Activated CD8-positive, alpha-beta memory T cell treated with anti-CD3 and anti-CD28 coated beads, Interleukin-2, amount 50 U/mL, for 1 hour (primary cell): Measurements from ENCODE around the gene KRTAP10-2.
"Not testable (repeated sequence)": the region's sequence is repeated elsewhere in the genome, so short reads cannot be mapped to it uniquely, and the experiment has no call there.

Experiments
- DNase-seq: peaks from one replicate; pipeline ENCODE4 v3.0.0-alpha.2; 2020; ENCODE audit errors: extremely low read depth

The KRTAP10-2 gene

GRCh38 chr21:44551340-44551961 lies at the start of gene KRTAP10-2:
Gene KRTAP10-2, minus strand, starts transcription at chr21:44551505. Its CDS starts 47 bp downstream, at chr21:44551458.
- DNase-seq: no peak

- not testable (repeated sequence) for DNase-seq
These were observed 49.8 kb upstream of the KRTAP10-2 start for GRCh38 chr21:44601091-44601490.

GRCh38 chr21:44600118-44600978 lies 49.0 kb upstream of the KRTAP10-2 start, which contains the start of gene KRTAP10-7:
Gene KRTAP10-7, plus strand, starts transcription at chr21:44600597. Its CDS starts 25 bp downstream, at chr21:44600622.
- DNase-seq: not testable (repeated sequence)

GRCh38 chr21:44599264-44600029 lies 48.1 kb upstream of the KRTAP10-2 start:
- no peak for DNase-seq

- DNase-seq: no peak
These were observed 46.8 kb upstream of the KRTAP10-2 start for GRCh38 chr21:44598061-44598460.

GRCh38 chr21:44596068-44596725 lies 44.9 kb upstream of the KRTAP10-2 start:
- DNase-seq: no peak

GRCh38 chr21:44595524-44595923 lies 44.2 kb upstream of the KRTAP10-2 start:
- no peak for DNase-seq

GRCh38 chr21:44594406-44594916 lies 43.2 kb upstream of the KRTAP10-2 start:
- DNase-seq: no peak

- no peak for DNase-seq
These were observed 42.5 kb upstream of the KRTAP10-2 start for GRCh38 chr21:44593598-44594405.

GRCh38 chr21:44592446-44593311 lies 41.4 kb upstream of the KRTAP10-2 start, which contains the start of gene KRTAP10-6:
Gene KRTAP10-6, minus strand, starts transcription at chr21:44592505. Its CDS starts 21 bp downstream, at chr21:44592484.
- no peak for DNase-seq

- not testable (repeated sequence) for DNase-seq
These were observed 40.5 kb upstream of the KRTAP10-2 start for GRCh38 chr21:44591801-44592130.

GRCh38 chr21:44590897-44591800 lies 39.8 kb upstream of the KRTAP10-2 start:
- DNase-seq: not testable (repeated sequence)

- no peak for DNase-seq
These were observed 39.0 kb upstream of the KRTAP10-2 start for GRCh38 chr21:44590311-44590721.

GRCh38 chr21:44589586-44590305 lies 38.4 kb upstream of the KRTAP10-2 start:
- DNase-seq: no peak

- no peak for DNase-seq
These were observed 37.8 kb upstream of the KRTAP10-2 start for GRCh38 chr21:44589094-44589493.

GRCh38 chr21:44585892-44586291 lies 34.6 kb upstream of the KRTAP10-2 start:
- no peak for DNase-seq

- DNase-seq: no peak
These were observed 32.5 kb upstream of the KRTAP10-2 start for GRCh38 chr21:44583800-44584147.
